Body of pancreas (tissue), 4 donors: ENCODE data around the gene LPP.

Source experiments
- POLR2A ChIP-seq, 3 donors: fragments of 450-650 bp; IDR thresholded peaks; one replicate each; pipeline ENCODE4 v1.6.1; 2016; ENCODE audit warnings: antibody characterized with exemption in 3 of 3, mild to moderate bottlenecking in 2 of 3
- TF ChIP-seq, protein P1 (sequence below), 7 experiments: fragments of 450-650 bp in 4 of 7; fragments of 200-600 bp in 3 of 7; sonication (generic) in 3 of 7; IDR thresholded peaks; one replicate each; pipeline ENCODE4 v1.5.1; 2016 to 2019; ENCODE audit warnings: antibody characterized with exemption in 7 of 7

DNA sequence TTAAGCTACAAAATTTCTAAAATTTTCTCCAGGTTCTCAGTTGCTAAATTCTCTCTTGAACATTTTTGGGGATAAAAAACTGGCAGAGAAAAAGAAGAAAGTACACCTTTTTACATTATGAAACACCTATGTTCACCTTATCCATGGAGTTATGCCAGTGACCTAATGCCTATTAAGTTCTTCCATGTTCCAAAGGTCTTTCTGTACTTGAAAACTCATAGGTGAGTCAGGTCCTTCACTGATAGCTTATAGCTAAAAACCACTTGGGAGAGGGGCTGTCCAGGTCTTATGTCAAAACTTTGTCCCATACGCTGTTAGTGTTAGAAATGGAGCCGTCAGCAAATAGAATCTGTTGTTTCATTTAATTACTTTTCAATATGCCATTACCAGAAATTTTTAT lies 530.3 kb downstream of the LPP start:
- TF ChIP-seq, protein P1, sequence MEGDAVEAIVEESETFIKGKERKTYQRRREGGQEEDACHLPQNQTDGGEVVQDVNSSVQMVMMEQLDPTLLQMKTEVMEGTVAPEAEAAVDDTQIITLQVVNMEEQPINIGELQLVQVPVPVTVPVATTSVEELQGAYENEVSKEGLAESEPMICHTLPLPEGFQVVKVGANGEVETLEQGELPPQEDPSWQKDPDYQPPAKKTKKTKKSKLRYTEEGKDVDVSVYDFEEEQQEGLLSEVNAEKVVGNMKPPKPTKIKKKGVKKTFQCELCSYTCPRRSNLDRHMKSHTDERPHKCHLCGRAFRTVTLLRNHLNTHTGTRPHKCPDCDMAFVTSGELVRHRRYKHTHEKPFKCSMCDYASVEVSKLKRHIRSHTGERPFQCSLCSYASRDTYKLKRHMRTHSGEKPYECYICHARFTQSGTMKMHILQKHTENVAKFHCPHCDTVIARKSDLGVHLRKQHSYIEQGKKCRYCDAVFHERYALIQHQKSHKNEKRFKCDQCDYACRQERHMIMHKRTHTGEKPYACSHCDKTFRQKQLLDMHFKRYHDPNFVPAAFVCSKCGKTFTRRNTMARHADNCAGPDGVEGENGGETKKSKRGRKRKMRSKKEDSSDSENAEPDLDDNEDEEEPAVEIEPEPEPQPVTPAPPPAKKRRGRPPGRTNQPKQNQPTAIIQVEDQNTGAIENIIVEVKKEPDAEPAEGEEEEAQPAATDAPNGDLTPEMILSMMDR (IDR thresholded peaks at IDR 0.05): no peak
- no peak for TF ChIP-seq POLR2A (IDR thresholded peaks at IDR 0.05)
